Measurements from ENCODE around the gene PROCR. TPM values are rescaled to one million over a fixed set of nuclear protein-coding genes. Genes with fewer than 3 reads are reported as not detected.
"Not testable (repeated sequence)": the region's sequence is repeated elsewhere in the genome, so short reads cannot be mapped to it uniquely, and the experiment has no call there.

PROCR gene
- total RNA-seq, 1 experiment from 2014 or later = 55.7 TPM

GRCh38 chr20:35164531-35164930 is 7.3 kb upstream of the PROCR start:
- ATAC-seq; DNase-seq; H3K27ac ChIP-seq (ENCODE audit: low read length); H3F3A ChIP-seq (ENCODE audit: low read length, unreplicated experiment); intact Hi-C loops (cut with micrococcal nuclease); H3K27me3 ChIP-seq (ENCODE audit: low read length); H3K9ac ChIP-seq (ENCODE audit: low read length); H3K36me3 ChIP-seq (ENCODE audit: low read depth, low read length); CTCF ChIA-PET; H3K4me1 ChIP-seq (ENCODE audit: insufficient read depth, low read length); H4K20me1 ChIP-seq (ENCODE audit: low read length); H3K79me2 ChIP-seq (ENCODE audit: low read length); H3K9me2 ChIP-seq (replicated peaks; ENCODE audit: low read length); BruUV-seq (replicated peaks); POLR2A ChIA-PET (ENCODE audit: unreplicated experiment); H3K9me3 ChIP-seq (ENCODE audit: low read length); H2AFZ ChIP-seq (ENCODE audit: low read length); H3K4me3 ChIP-seq (ENCODE audit: low read length); H3K4me2 ChIP-seq (ENCODE audit: low read length): not testable (repeated sequence)

GRCh38 chr20:35165221-35166185 is 6.4 kb upstream of the PROCR start:
- POLR2A ChIA-PET (ENCODE audit: unreplicated experiment) = no interaction called here
- H3K27ac ChIP-seq (ENCODE audit: low read length) = no peak overlapping the region

GRCh38 chr20:35166242-35166830 is 5.5 kb upstream of the PROCR start:
- no peak for DNase-seq
- no peaks in the 10 kb centered on the region for H3K9me3 ChIP-seq (ENCODE audit: low read length)
- no peak overlapping the region for H3K9ac ChIP-seq (ENCODE audit: low read length)
- no peaks in the 10 kb centered on the region for H3K36me3 ChIP-seq (ENCODE audit: low read depth, low read length)
- ATAC-seq = no peak
- ChIA-PET CTCF (interaction anchor here (1.6 kb wide), 1 partner anchor 21 kb away, joined by 10 read pairs; no protein-coding TSS in a partner anchor), POLR2A (ENCODE audit: unreplicated experiment) (no interaction called here)
- no peak overlapping the region for H3K4me2 ChIP-seq (ENCODE audit: low read length)
- H3K4me1 ChIP-seq (ENCODE audit: insufficient read depth, low read length) = peaks cover 5% of the 10 kb centered on the region
- H3K9me2 ChIP-seq (replicated peaks; ENCODE audit: low read length) = no peaks in the 10 kb centered on the region
- intact Hi-C loops (cut with micrococcal nuclease) = no loop called here
- TF ChIP-seq EZH2phosphoT487 (IDR thresholded peaks at IDR 0.05; ENCODE audit: borderline replicate concordance, low read length) = no peak
- TF ChIP-seq EZH2 (IDR thresholded peaks at IDR 0.05; ENCODE audit: low read length, unreplicated experiment) = no peak
- TF ChIP-seq CTCF (conservative IDR thresholded peaks at IDR 0.05; ENCODE audit: low read depth, low read length) = no peak
- no peak overlapping the region for H2AFZ ChIP-seq (ENCODE audit: low read length)
- no peaks in the 10 kb centered on the region for H3K79me2 ChIP-seq (ENCODE audit: low read length)
- no peaks in the 10 kb centered on the region for H4K20me1 ChIP-seq (ENCODE audit: low read length)
- H3K27me3 ChIP-seq (ENCODE audit: low read length) = no peaks in the 10 kb centered on the region
- BruUV-seq (replicated peaks) = no TSS peak
- H3K27ac ChIP-seq (ENCODE audit: low read length) = no peak overlapping the region
- H3F3A ChIP-seq (ENCODE audit: low read length, unreplicated experiment) = no peaks in the 10 kb centered on the region
- H3K4me3 ChIP-seq (ENCODE audit: low read length) = no peak overlapping the region

More at GRCh38 chr20:35165221-35166185, 6.4 kb upstream of the PROCR start:
- Histone ChIP-seq H3K4me2 (ENCODE audit: low read length) (no peak overlapping the region), H3F3A (ENCODE audit: low read length, unreplicated experiment) (no peaks in the 10 kb centered on the region), H3K27me3 (ENCODE audit: low read length) (no peaks in the 10 kb centered on the region), H3K4me3 (ENCODE audit: low read length) (no peak overlapping the region), H3K4me1 (ENCODE audit: insufficient read depth, low read length) (no peaks in the 10 kb centered on the region), H2AFZ (ENCODE audit: low read length) (no peak overlapping the region), H3K9me3 (ENCODE audit: low read length) (no peaks in the 10 kb centered on the region), H4K20me1 (ENCODE audit: low read length) (no peaks in the 10 kb centered on the region), H3K36me3 (ENCODE audit: low read depth, low read length) (no peaks in the 10 kb centered on the region), H3K79me2 (ENCODE audit: low read length) (no peaks in the 10 kb centered on the region), H3K9ac (ENCODE audit: low read length) (no peak overlapping the region), H3K9me2 (replicated peaks; ENCODE audit: low read length) (no peaks in the 10 kb centered on the region)
- CTCF ChIA-PET = interaction anchor here (1.6 kb wide), 1 partner anchor 20 kb away, joined by 10 read pairs; no protein-coding TSS in a partner anchor
- no TSS peak for BruUV-seq (replicated peaks)
- no peak for DNase-seq
- no peak for ATAC-seq
- TF ChIP-seq EZH2 (IDR thresholded peaks at IDR 0.05; ENCODE audit: low read length, unreplicated experiment) = no peak
- no peak for TF ChIP-seq CTCF (conservative IDR thresholded peaks at IDR 0.05; ENCODE audit: low read depth, low read length)
- no peak for TF ChIP-seq EZH2phosphoT487 (IDR thresholded peaks at IDR 0.05; ENCODE audit: borderline replicate concordance, low read length)
- intact Hi-C loops (cut with micrococcal nuclease) = no loop called here
